ENCODE data around the gene EXOC6B.

- TF ChIP-seq, protein P1, sequence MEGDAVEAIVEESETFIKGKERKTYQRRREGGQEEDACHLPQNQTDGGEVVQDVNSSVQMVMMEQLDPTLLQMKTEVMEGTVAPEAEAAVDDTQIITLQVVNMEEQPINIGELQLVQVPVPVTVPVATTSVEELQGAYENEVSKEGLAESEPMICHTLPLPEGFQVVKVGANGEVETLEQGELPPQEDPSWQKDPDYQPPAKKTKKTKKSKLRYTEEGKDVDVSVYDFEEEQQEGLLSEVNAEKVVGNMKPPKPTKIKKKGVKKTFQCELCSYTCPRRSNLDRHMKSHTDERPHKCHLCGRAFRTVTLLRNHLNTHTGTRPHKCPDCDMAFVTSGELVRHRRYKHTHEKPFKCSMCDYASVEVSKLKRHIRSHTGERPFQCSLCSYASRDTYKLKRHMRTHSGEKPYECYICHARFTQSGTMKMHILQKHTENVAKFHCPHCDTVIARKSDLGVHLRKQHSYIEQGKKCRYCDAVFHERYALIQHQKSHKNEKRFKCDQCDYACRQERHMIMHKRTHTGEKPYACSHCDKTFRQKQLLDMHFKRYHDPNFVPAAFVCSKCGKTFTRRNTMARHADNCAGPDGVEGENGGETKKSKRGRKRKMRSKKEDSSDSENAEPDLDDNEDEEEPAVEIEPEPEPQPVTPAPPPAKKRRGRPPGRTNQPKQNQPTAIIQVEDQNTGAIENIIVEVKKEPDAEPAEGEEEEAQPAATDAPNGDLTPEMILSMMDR (IDR thresholded peaks at IDR 0.05): no peak
- TF ChIP-seq ZFX (IDR thresholded peaks at IDR 0.05; ENCODE audit: borderline replicate concordance): no peak
Measured at GRCh38 chr2:72276876-72277275, 549.0 kb downstream of the EXOC6B start.
